PC-3 (cell line): ENCODE measurements around the gene OTOS.

Experiments used
- CTCF ChIP-seq: fragments of 300-600 bp; sonication (generic); conservative IDR thresholded peaks from 2 replicates; pipeline ENCODE4 v1.5.1; 2017; ENCODE audit warnings: antibody characterized with exemption, low read depth, mild to moderate bottlenecking, low read length
- EZH2phosphoT487 ChIP-seq: fragments of 300-600 bp; sonication (generic); IDR thresholded peaks from 2 replicates; pipeline ENCODE4 v1.6.1; 2018; ENCODE audit warnings: mild to moderate bottlenecking, antibody characterized with exemption, low read length, borderline replicate concordance

DNA sequence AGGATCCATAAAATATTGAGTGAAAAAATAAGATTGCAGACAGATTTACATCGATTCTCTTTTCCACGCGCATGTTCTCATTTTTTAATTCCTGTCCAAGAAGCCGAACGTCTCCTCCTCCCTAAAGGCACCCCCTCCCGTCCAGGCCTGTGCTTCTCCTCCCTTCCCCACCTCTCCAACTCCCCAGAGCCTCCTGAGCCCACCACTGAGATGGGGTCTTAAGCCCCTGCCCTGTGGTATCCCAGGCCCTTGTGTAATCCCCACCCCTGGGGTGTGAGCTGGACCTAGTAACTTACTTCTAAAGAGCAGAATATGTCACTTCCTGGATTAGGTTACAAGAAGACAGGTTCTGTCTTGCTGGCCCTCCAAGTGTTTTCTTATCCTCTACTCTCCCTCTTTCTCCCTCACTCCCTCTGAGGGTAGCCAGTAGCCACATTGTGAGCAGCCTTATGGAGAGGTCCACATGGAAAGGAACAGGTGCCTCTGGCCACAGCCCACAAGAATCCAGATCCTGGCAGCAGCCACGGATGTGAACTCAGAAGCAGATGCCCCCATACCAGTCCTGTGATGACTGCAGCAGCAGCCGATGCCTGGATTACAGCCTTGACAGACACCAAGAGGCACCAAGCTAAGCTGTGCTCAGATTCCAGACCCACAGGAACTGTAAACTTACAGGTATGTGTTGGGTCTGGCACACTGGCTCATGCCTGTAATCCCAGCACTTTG is 39.6 kb upstream of the OTOS start:
- TF ChIP-seq CTCF (no peak), EZH2phosphoT487 (no peak)
